Common myeloid progenitor, CD34-positive (primary cell): ENCODE results near the gene KIRREL3.
A peak's percentile ranks its signal among the peaks of the same experiment; 100 is the strongest.

Experiments used
- CTCF ChIA-PET: fragments of 350-600 bp; sonication (Branson Sonifier 250); formaldehyde crosslinking; loops from one replicate; lab custom pipeline; 2021; ENCODE audit warnings: antibody characterized with exemption; lab: Charles Lee
- POLR2A ChIA-PET: fragments of 350-600 bp; sonication (Branson Sonifier 250); formaldehyde crosslinking; loops from one replicate; lab custom pipeline; 2021; ENCODE audit warnings: antibody characterized with exemption; lab: Charles Lee
- DNase-seq, 3 donors: peaks; one replicate each; pipeline versions ENCODE4 v3.0.0 to v3.0.0-alpha.2; 2013
- H3K27ac ChIP-seq, 2 experiments: 1 replicate in 1 of 2; 2 replicates in 1 of 2; pipeline ENCODE4 v1.7.0; 2013; ENCODE audit warnings: inconsistent platforms in 2 of 2, low read length in 2 of 2, mild to moderate bottlenecking in 2 of 2, low read depth in 1 of 2, moderate library complexity in 1 of 2; ENCODE audit not compliant: severe bottlenecking in 2 of 2, insufficient read depth in 1 of 2, poor library complexity in 1 of 2
- H3K27me3 ChIP-seq, 5 experiments: replicated peaks in 2 of 5; 1 replicate in 3 of 5; 2 replicates in 2 of 5; pipeline versions ENCODE4 v1.6.1 to v1.7.0; 2013; ENCODE audit warnings: low read length in 4 of 5, mild to moderate bottlenecking in 2 of 5, moderate library complexity in 2 of 5, inconsistent platforms in 1 of 5; ENCODE audit not compliant: insufficient read depth in 5 of 5, control insufficient read depth in 4 of 5
- H3K36me3 ChIP-seq, 4 experiments: 1 replicate in 2 of 4; 2 replicates in 2 of 4; pipeline versions ENCODE4 v1.6.1 to v1.7.0; 2013; ENCODE audit warnings: low read length in 3 of 4, control low read depth in 1 of 4, mild to moderate bottlenecking in 1 of 4; ENCODE audit not compliant: control insufficient read depth in 4 of 4, insufficient read depth in 4 of 4
- H3K4me1 ChIP-seq, 4 experiments: 1 replicate in 3 of 4; 2 replicates in 1 of 4; pipeline versions ENCODE4 v1.6.1 to v1.7.1; 2013; ENCODE audit warnings: low read length in 3 of 4, mild to moderate bottlenecking in 3 of 4, control low read depth in 1 of 4, inconsistent platforms in 1 of 4, moderate library complexity in 1 of 4; ENCODE audit not compliant: control insufficient read depth in 4 of 4, insufficient read depth in 4 of 4; ENCODE audit errors: control extremely low read depth in 1 of 4
- H3K4me3 ChIP-seq, 7 experiments: 1 replicate in 4 of 7; 2 replicates in 3 of 7; pipeline versions ENCODE4 v1.5.1 to v1.7.0; 2013; ENCODE audit warnings: mild to moderate bottlenecking in 7 of 7, low read length in 6 of 7, moderate library complexity in 6 of 7, inconsistent platforms in 2 of 7, low read depth in 2 of 7, control low read depth in 1 of 7; ENCODE audit not compliant: insufficient read depth in 4 of 7, control insufficient read depth in 1 of 7; ENCODE audit errors: extremely low read depth in 1 of 7
- H3K9me3 ChIP-seq, 5 experiments: 1 replicate in 4 of 5; 2 replicates in 1 of 5; pipeline versions ENCODE4 v1.6.1 to v1.7.1; 2013; ENCODE audit warnings: low read length in 4 of 5, mild to moderate bottlenecking in 2 of 5, inconsistent platforms in 1 of 5, low read depth in 1 of 5, moderate library complexity in 1 of 5; ENCODE audit not compliant: control insufficient read depth in 4 of 5, insufficient read depth in 2 of 5; ENCODE audit errors: control extremely low read depth in 1 of 5
- WGBS: methylation state at CpG from one replicate; pipeline ENCODE4 v1.1.5; 2013; ENCODE audit not compliant: insufficient coverage; 5-methylcytosine and 5-hydroxymethylcytosine counted together

Gene KIRREL3

DNA sequence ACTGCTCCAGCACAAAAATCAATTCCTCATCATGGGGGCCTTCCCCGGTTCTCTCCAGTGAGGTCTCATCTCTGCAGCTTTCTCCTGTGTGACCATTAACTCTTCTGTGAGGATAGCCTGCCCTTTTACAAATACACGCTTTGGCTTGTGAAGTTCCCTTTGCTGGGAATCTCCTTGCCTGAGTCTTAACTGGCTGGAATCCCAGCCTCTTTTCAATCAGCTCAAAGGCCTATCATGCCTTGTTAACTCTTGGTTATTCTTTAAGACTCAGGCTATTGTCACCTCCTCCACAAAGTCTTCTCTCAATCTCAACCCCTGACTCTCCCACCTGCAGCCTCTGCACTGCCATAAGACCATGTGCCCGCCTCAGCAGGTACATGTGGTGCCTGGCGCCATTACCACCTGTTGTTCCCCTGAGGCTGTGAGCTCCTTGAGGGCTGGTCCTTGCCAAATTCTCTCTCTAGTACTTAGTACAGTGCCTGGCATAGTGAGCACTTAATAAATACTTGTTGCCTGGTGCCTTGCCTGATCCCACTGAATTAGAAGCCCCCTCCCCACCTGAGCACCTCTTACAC is 516.9 kb downstream of the KIRREL3 start:
- CTCF ChIA-PET, result interaction anchor here (0.8 to 7.3 kb wide), 7 partner anchors 15 to 173 kb away, joined by 3 to 105 read pairs (median 3); no protein-coding TSS in a partner anchor
- no peaks in the 10 kb centered on the region for H3K36me3 ChIP-seq
- no peaks in the 10 kb centered on the region for H3K9me3 ChIP-seq
- no peak for DNase-seq
- no peak overlapping the region for H3K27ac ChIP-seq
- no peak overlapping the region for H3K4me3 ChIP-seq
- peaks cover 0 to 35% (median 13%) of the 10 kb centered on the region in 4 experiments for H3K4me1 ChIP-seq
- 93% methylated on average over 3 of the region's 4 CpGs for WGBS
- no peaks in the 10 kb centered on the region for H3K27me3 ChIP-seq
- POLR2A ChIA-PET, result no interaction called here

DNA sequence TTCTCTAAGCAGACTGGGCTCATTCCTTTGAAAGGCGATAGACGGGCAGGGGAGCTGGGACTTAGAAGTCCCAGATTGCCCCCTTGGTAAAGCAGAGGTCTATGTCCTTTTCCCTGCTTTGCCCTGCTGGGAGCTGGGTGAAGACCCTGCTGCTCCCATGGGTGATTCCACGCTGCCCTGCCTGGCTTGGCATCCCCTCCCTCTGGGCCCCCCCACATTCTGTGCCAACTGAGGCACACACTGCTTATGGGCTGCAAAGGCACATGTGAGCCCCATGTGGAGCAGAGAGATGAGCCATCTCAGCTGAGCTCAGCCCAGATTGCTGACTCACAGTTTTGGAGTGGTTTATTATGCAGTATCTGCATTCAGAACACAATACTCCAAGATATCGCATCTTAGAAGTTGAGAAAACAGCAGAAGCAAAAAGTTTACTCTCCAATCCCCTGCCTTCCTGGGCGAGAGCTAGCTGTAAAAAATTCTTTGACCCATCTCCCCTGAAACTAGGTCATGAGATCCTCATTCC is 517.9 kb downstream of the KIRREL3 start:
- ChIA-PET CTCF (interaction anchor here (0.7 to 7.3 kb wide), 4 partner anchors 41 to 172 kb away, joined by 3 to 120 read pairs (median 54); no protein-coding TSS in a partner anchor), POLR2A (no interaction called here)
- Histone ChIP-seq H3K4me3 (no peak overlapping the region), H3K4me1 (peaks cover 0 to 44% (median 20%) of the 10 kb centered on the region in 4 experiments), H3K9me3 (no peaks in the 10 kb centered on the region), H3K27ac (no peak overlapping the region), H3K27me3 (no peaks in the 10 kb centered on the region), H3K36me3 (no peaks in the 10 kb centered on the region)
- no peak for DNase-seq
- 92% methylated on average over 4 of the region's 5 CpGs for WGBS

DNA sequence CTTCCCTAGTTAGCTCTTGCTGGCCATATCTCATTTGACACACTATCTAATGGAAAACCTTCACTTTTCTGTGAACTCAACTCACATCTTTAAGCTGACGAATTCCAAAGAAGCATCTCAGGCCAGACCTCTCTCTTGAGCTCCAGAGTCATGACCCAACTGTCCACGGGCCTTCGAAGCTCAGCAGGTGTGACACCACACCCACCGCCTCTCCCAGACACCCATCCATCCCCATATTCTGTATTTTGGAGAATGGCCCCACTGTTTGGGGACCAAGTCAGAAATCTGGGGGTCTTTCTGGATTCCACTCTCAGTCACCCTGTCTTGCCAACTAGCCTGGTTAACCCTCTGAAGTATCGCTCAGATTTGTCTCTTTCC is 519.3 kb downstream of the KIRREL3 start:
- ChIA-PET POLR2A (no interaction called here), CTCF (interaction anchor here (0.9 to 7.3 kb wide), 16 partner anchors 8 to 505 kb away, joined by 3 to 120 read pairs (median 5); no protein-coding TSS in a partner anchor)
- no peaks in the 10 kb centered on the region for H3K27me3 ChIP-seq
- no peaks in the 10 kb centered on the region for H3K9me3 ChIP-seq
- H3K36me3 ChIP-seq, result no peaks in the 10 kb centered on the region
- H3K4me1 ChIP-seq, result peaks cover 0 to 52% (median 25%) of the 10 kb centered on the region in 4 experiments
- H3K4me3 ChIP-seq, result no peak overlapping the region
- DNase-seq, result no peak
- no peak overlapping the region for H3K27ac ChIP-seq
- 95% methylated on average over 4 of the region's 5 CpGs for WGBS

DNA sequence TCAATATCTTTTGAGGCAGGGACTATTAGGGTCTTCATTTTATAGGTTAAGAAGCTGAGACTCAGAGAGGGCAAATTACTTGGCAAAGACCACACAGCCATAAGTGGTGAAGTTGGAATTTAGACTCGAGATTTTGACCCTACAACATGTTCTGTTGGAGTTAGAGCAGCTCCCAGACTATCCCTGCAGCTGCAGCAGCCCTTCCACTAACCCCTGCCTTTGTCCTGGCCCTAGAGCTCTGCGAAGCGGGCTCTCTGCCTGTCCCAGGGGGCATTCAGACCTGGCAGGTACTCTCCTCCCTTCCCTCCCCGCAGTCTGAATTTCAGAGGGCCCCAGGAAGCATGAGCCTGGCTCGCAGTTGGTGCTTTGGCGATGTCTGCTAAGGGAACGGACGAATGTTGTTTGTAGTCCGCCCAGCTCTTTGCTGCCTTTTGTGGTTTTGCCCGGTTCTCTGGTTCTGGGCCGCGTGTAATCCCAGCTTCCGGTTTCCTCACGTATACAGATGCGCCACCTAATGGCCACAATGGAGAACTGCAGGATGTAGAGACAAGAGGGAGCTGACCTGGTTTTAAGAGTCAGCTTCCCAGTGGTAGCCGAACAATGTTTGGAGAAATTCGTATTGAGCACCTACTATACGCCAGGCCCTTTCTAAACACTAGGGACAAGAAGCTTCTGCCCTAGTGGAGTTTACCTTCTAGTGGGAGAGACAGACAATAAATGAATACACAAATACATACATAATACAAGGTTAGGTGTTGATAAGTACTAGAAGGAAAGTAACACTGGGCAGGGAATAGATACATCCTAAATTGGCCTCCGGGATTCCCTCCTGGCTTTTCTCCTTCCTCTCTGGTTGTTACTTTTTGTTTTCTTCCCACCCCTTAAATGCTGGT is 519.9 kb downstream of the KIRREL3 start:
- H3K27me3 ChIP-seq, result no peaks in the 10 kb centered on the region
- DNase-seq, result peak; percentile 84 to 91 (median 89)
- peaks cover 0 to 59% (median 31%) of the 10 kb centered on the region in 4 experiments for H3K4me1 ChIP-seq
- WGBS, result 10% methylated on average over 15 of the region's 19 CpGs
- peak overlapping the region in 5 of 7 experiments; percentile 2 to 41 (median 29) for H3K4me3 ChIP-seq
- H3K27ac ChIP-seq, result no peak overlapping the region
- ChIA-PET POLR2A (interaction anchor here (1.0 kb wide), 1 partner anchor 12 kb away, joined by 4 read pairs; no protein-coding TSS in a partner anchor), CTCF (interaction anchor here (0.7 to 7.3 kb wide), 24 partner anchors 9 to 1751 kb away, joined by 3 to 120 read pairs (median 4); no protein-coding TSS in a partner anchor)
- H3K9me3 ChIP-seq, result no peaks in the 10 kb centered on the region
- H3K36me3 ChIP-seq, result no peaks in the 10 kb centered on the region

DNA sequence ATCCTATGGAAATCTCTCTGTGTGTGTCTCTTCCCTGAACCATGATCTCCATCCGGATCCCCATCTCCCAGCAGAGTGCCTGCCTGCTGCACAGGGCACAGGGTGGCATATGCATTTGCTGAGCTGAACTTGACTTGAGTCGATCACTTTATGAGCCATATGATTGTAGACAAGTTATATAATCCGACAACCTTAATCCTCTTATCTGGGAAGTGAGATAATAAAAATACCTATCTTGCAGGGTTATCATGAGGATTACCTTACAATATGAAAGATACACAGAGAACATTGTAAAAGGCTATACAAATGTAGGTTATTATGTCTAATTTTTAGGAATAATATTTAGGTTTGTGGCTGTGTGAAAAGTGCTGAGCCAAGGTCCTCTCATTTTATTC is 520.6 kb downstream of the KIRREL3 start:
- H3K4me3 ChIP-seq, result peak overlapping the region in 1 of 7 experiments; percentile 41
- H3K27ac ChIP-seq, result no peak overlapping the region
- no peaks in the 10 kb centered on the region for H3K9me3 ChIP-seq
- peaks cover 0 to 64% (median 37%) of the 10 kb centered on the region in 4 experiments for H3K4me1 ChIP-seq
- no peaks in the 10 kb centered on the region for H3K36me3 ChIP-seq
- H3K27me3 ChIP-seq, result no peaks in the 10 kb centered on the region
- no peak for DNase-seq
- POLR2A ChIA-PET, result interaction anchor here (1.0 kb wide), 1 partner anchor 11 kb away, joined by 4 read pairs; no protein-coding TSS in a partner anchor
- WGBS, result 100% methylated on average over 3 of the region's 3 CpGs
- CTCF ChIA-PET, result interaction anchor here (0.7 to 7.3 kb wide), 21 partner anchors 8 to 1751 kb away, joined by 3 to 120 read pairs (median 5); no protein-coding TSS in a partner anchor

DNA sequence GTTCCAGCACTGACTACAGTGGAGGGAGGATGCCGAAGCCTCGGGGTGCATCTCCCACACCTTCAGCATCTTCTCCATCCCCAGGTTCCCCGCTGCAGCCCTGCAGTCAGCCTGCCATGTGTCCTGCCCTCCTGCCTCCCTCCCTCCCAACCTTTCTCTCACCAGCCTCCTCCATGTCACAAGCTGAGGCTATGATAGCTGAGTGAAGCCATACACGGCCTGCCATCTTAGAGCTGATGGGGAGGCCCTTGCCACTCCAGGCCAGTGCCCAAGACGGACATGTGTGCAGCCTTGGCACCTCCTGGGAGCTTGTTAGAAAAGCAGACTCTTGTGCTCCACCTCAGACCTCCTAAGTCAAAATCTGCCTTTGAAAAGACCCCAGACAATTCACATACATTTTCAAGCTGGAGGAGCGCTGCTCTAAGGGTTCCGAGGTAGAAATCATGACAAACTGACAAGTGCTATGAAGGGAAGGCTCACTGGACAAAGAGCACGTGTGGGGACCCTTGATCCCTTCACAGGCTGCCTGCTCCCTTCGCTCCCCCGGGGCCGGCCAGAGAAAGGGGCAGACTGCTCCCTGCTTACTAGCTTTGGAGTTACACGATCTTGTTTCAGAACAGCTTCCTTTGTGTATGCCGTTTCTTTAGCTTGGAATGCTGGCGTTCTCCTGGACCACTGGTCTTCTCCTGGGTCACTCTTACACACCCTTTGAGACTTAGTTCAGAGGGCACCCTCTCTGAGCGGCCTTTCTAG is 521.2 kb downstream of the KIRREL3 start:
- CTCF ChIA-PET, result interaction anchor here (1.2 to 7.3 kb wide), 10 partner anchors 10 to 169 kb away, joined by 4 to 120 read pairs (median 14); no protein-coding TSS in a partner anchor
- Histone ChIP-seq H3K4me1 (peaks cover 0 to 68% (median 41%) of the 10 kb centered on the region in 4 experiments), H3K27ac (no peak overlapping the region), H3K9me3 (no peaks in the 10 kb centered on the region), H3K36me3 (no peaks in the 10 kb centered on the region), H3K4me3 (no peak overlapping the region), H3K27me3 (no peaks in the 10 kb centered on the region)
- POLR2A ChIA-PET, result interaction anchor here (0.6 kb wide), 1 partner anchor 166 kb away, joined by 4 read pairs; no protein-coding TSS in a partner anchor
- DNase-seq, result no peak
- WGBS, result 97% methylated on average over 14 of the region's 15 CpGs
